PC-3 (cell line): ENCODE results near the gene TRPM5.

Source experiments
- EZH2 ChIP-seq: fragments of 300-600 bp; sonication (generic); IDR thresholded peaks from one replicate; pipeline ENCODE4 v1.6.1; 2017; ENCODE audit warnings: antibody characterized with exemption, mild to moderate bottlenecking, low read length; ENCODE audit not compliant: unreplicated experiment
- TF ChIP-seq, protein P1 (sequence below): fragments of 300-600 bp; sonication (generic); conservative IDR thresholded peaks from 2 replicates; pipeline ENCODE4 v1.5.1; 2017; ENCODE audit warnings: antibody characterized with exemption, low read depth, mild to moderate bottlenecking, low read length

DNA sequence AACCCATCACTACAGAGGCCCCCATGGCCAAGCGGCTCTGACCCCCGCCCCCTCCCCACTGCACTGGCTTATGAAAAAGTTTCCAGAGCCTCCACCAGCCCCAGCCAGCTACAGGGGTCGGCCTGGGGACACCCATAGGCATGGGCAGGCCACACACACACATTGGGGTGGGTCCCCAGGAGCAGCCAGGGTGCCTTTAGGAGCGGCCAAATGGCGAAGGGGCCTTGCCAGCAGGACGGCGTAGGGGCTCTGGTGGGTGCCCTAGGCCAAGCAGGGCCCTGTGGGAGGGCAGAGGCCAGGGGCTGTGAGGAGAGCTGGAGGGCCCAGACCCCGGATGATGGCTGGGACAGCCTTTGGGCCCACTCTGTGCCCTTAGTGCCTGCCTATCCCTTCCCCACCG is 33.7 kb downstream of the TRPM5 start:
- TF ChIP-seq, protein P1, sequence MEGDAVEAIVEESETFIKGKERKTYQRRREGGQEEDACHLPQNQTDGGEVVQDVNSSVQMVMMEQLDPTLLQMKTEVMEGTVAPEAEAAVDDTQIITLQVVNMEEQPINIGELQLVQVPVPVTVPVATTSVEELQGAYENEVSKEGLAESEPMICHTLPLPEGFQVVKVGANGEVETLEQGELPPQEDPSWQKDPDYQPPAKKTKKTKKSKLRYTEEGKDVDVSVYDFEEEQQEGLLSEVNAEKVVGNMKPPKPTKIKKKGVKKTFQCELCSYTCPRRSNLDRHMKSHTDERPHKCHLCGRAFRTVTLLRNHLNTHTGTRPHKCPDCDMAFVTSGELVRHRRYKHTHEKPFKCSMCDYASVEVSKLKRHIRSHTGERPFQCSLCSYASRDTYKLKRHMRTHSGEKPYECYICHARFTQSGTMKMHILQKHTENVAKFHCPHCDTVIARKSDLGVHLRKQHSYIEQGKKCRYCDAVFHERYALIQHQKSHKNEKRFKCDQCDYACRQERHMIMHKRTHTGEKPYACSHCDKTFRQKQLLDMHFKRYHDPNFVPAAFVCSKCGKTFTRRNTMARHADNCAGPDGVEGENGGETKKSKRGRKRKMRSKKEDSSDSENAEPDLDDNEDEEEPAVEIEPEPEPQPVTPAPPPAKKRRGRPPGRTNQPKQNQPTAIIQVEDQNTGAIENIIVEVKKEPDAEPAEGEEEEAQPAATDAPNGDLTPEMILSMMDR = no peak
- no peak for TF ChIP-seq EZH2
